Erythroblast (primary cell): ENCODE data around the gene UBN1.

Experiments
- GATA1 ChIP-seq: IDR thresholded peaks from 2 replicates; pipeline ENCODE4 v1.6.1; 2011; ENCODE audit warnings: low read depth, mild to moderate bottlenecking, control low read depth, low read length, moderate library complexity
- POLR2A ChIP-seq: IDR thresholded peaks from 2 replicates; pipeline ENCODE4 v1.6.1; 2011; ENCODE audit warnings: mild to moderate bottlenecking, low read length

- TF ChIP-seq POLR2A (no peak), GATA1 (no peak)
These were observed 41.3 kb downstream of the UBN1 start for GRCh38 chr16:4888428-4889135.
